A549 (cell line): ENCODE measurements around the gene RFX1. TPM values are rescaled to one million over a fixed set of nuclear protein-coding genes. Genes with fewer than 3 reads are reported as not detected.

Source experiments
- ATAC-seq, 2 experiments: fragments of 200-7000 bp in 1 of 2; fragments of >200 bp in 1 of 2; cut with Nextera tagmentation in 1 of 2; cut with Tn5 transposase in 1 of 2; 3 replicates each; pipeline versions ENCODE4 v1.8.0 to v1.9.1; 2018 to 2020; ENCODE audit warnings: mild to moderate bottlenecking in 1 of 2, moderate library complexity in 1 of 2
- CTCF ChIA-PET: fragments of 300-600 bp; sonication (Branson Sonifier 250); formaldehyde crosslinking; extraction: SDS; loops from one replicate; lab custom pipeline; 2021; ENCODE audit warnings: antibody characterized with exemption, inconsistent platforms; lab: Yijun Ruan, JAX
- POLR2A ChIA-PET: fragments of 350-600 bp; formaldehyde crosslinking; extraction: SDS; loops from one replicate; lab custom pipeline; 2021; ENCODE audit warnings: antibody characterized with exemption, inconsistent platforms; lab: Yijun Ruan, JAX
- DNase-seq, 2 experiments: peaks; one replicate each; pipeline versions ENCODE4 v3.0.0 to v3.0.0-alpha.2; 2011 to 2016; ENCODE audit warnings: low read depth in 1 of 2, low spot score in 1 of 2
- FAIRE-seq: peaks from 2 replicates; lab custom pipeline; 2011; peaks lifted over from hg19 to GRCh38; lab: Jason Lieb, UNC
- H3K27ac ChIP-seq, 2 experiments: fragments of >200 bp; sonication (Bioruptor Twin); formaldehyde crosslinking; 3 replicates each; pipeline ENCODE4 v1.5.1; 2016 to 2017
- H3K4me1 ChIP-seq: fragments of >200 bp; sonication (Bioruptor Twin); formaldehyde crosslinking; 3 replicates; pipeline ENCODE4 v1.6.1; 2016
- H3K4me2 ChIP-seq: fragments of >200 bp; sonication (Bioruptor Twin); formaldehyde crosslinking; 3 replicates; pipeline ENCODE4 v1.6.1; 2016
- H3K4me3 ChIP-seq: fragments of >200 bp; sonication (Bioruptor Twin); formaldehyde crosslinking; 3 replicates; pipeline ENCODE4 v1.5.1; 2016
- H3K9me3 ChIP-seq: fragments of >200 bp; sonication (Bioruptor Twin); formaldehyde crosslinking; 3 replicates; pipeline ENCODE4 v1.6.1; 2016
- CEBPB ChIP-seq, 2 experiments: fragments of >200 bp in 1 of 2; sonication (Bioruptor Twin) in 1 of 2; formaldehyde crosslinking in 1 of 2; IDR thresholded peaks; 2 replicates each; pipeline ENCODE4 v1.6.1; 2012 to 2016
- EHMT2 ChIP-seq: fragments of 200-600 bp; sonication (generic); IDR thresholded peaks from 2 replicates; pipeline ENCODE4 v1.6.1; 2016; ENCODE audit warnings: antibody characterized with exemption, low read depth, mild to moderate bottlenecking, moderate library complexity
- FOSB ChIP-seq: fragments of 250-450 bp; sonication (Bioruptor Pico); IDR thresholded peaks from 2 replicates; pipeline ENCODE4 v1.5.0; 2020; ENCODE audit warnings: mild to moderate bottlenecking, moderate library complexity
- HDAC2 ChIP-seq: fragments of 200-600 bp; sonication (generic); IDR thresholded peaks from 2 replicates; pipeline ENCODE4 v1.6.1; 2016
- HOXB13 ChIP-seq: fragments of 250-450 bp; sonication (Bioruptor Pico); IDR thresholded peaks from 2 replicates; pipeline ENCODE4 v1.5.0; 2020; ENCODE audit warnings: low read depth, mild to moderate bottlenecking, moderate library complexity
- JUNB ChIP-seq: fragments of >200 bp; sonication (Bioruptor Twin); formaldehyde crosslinking; IDR thresholded peaks from 2 replicates; pipeline ENCODE4 v1.6.1; 2016
- NFE2L2 ChIP-seq: fragments of 150-350 bp; conservative IDR thresholded peaks from 2 replicates; pipeline ENCODE4 v1.6.1; 2014; ENCODE audit warnings: low read length
- NPAS2 ChIP-seq: fragments of 250-450 bp; sonication (Bioruptor Pico); IDR thresholded peaks from 2 replicates; pipeline ENCODE4 v1.8.0; 2022; ENCODE audit warnings: mild to moderate bottlenecking, moderate library complexity, borderline replicate concordance
- NR3C1 ChIP-seq: fragments of >200 bp; sonication (Bioruptor Twin); formaldehyde crosslinking; IDR thresholded peaks from 3 replicates; pipeline ENCODE4 v1.6.1; 2017
- POLR2AphosphoS2 ChIP-seq: conservative IDR thresholded peaks from 2 replicates; pipeline ENCODE4 v1.6.1; 2012; ENCODE audit warnings: low read length, improper control_type of control experiment, inconsistent platforms
- RARB ChIP-seq: fragments of 250-450 bp; sonication (Bioruptor Pico); IDR thresholded peaks from 2 replicates; pipeline ENCODE4 v1.8.0; 2021; ENCODE audit warnings: mild to moderate bottlenecking, moderate library complexity
- ZSCAN20 ChIP-seq: fragments of 250-450 bp; sonication (Bioruptor Pico); IDR thresholded peaks from 2 replicates; pipeline ENCODE4 v1.8.0; 2022; ENCODE audit warnings: mild to moderate bottlenecking, moderate library complexity
- WGBS: methylation state at CpG from one replicate; pipeline ENCODE4 v1.1.6; 2017; ENCODE audit errors: missing lambda C conversion rate; 5-methylcytosine and 5-hydroxymethylcytosine counted together
- polyA plus RNA-seq, 4 experiments: library from polyadenylated mRNA; depleted of rRNA in 3 of 4; stranded (reverse); fragments of >200 nt; fragmentation: RNase III in 1 of 4; extraction: RNeasy Plus Mini Kit Qiagen cat#74134 plus additional on column Dnase treatment in 1 of 4; gene quantifications; 2 replicates in 3 of 4; 3 replicates in 1 of 4; pipeline ENCODE4 v1.2.3, GENCODE V29; 2011 to 2017
- TF ChIP-seq, protein P1 (sequence below): fragments of >200 bp; sonication (Bioruptor Twin); formaldehyde crosslinking; IDR thresholded peaks from 3 replicates; pipeline ENCODE4 v1.5.1; 2016
- TF ChIP-seq, protein P2 (sequence below): fragments of 250-450 bp; sonication (Bioruptor Pico); IDR thresholded peaks from 2 replicates; pipeline ENCODE4 v1.5.0; 2021; ENCODE audit warnings: mild to moderate bottlenecking, moderate library complexity, borderline replicate concordance
- TF ChIP-seq, protein P3 (sequence below): IDR thresholded peaks from 2 replicates; pipeline ENCODE4 v1.6.1; 2012; ENCODE audit warnings: low read depth, borderline replicate concordance
- TF ChIP-seq, protein P4 (sequence below): fragments of 250-450 bp; sonication (Bioruptor Pico); IDR thresholded peaks from 2 replicates; pipeline ENCODE4 v1.5.0; 2020; ENCODE audit warnings: low read depth, mild to moderate bottlenecking, moderate library complexity
- TF ChIP-seq, protein P5 (sequence below): IDR thresholded peaks from 2 replicates; pipeline ENCODE4 v1.6.1; 2012
- TF ChIP-seq, protein P6 (sequence below): IDR thresholded peaks from 2 replicates; pipeline ENCODE4 v1.6.1; 2012

RFX1 gene
- polyA plus RNA-seq, 2 of the 4 experiments (the other 2 are of a cell fraction), result 0.57 to 5.4 TPM

DNA sequence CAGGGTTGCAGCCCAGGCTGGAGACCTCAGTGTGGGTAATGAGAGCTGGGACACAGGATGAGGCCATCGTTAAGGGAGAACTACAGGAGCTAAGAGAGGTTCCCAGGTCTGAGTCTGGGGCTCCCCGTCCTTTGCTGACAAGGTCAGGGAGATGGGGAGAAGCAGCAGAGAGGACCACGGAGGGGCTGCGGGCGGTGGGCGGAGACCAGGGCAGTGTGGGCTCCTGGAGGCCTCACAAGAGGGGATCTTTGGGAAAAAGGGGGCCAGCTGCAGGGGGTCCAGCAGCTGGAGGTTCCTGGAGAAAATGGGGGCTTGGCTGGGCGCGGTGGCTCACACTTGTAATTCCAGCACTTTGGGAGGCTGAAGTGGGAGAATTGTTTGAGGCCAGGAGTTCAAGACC lies 16.0 kb downstream of the RFX1 start:
- TF ChIP-seq, protein P1, sequence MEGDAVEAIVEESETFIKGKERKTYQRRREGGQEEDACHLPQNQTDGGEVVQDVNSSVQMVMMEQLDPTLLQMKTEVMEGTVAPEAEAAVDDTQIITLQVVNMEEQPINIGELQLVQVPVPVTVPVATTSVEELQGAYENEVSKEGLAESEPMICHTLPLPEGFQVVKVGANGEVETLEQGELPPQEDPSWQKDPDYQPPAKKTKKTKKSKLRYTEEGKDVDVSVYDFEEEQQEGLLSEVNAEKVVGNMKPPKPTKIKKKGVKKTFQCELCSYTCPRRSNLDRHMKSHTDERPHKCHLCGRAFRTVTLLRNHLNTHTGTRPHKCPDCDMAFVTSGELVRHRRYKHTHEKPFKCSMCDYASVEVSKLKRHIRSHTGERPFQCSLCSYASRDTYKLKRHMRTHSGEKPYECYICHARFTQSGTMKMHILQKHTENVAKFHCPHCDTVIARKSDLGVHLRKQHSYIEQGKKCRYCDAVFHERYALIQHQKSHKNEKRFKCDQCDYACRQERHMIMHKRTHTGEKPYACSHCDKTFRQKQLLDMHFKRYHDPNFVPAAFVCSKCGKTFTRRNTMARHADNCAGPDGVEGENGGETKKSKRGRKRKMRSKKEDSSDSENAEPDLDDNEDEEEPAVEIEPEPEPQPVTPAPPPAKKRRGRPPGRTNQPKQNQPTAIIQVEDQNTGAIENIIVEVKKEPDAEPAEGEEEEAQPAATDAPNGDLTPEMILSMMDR, result no peak
- TF ChIP-seq, protein P2, sequence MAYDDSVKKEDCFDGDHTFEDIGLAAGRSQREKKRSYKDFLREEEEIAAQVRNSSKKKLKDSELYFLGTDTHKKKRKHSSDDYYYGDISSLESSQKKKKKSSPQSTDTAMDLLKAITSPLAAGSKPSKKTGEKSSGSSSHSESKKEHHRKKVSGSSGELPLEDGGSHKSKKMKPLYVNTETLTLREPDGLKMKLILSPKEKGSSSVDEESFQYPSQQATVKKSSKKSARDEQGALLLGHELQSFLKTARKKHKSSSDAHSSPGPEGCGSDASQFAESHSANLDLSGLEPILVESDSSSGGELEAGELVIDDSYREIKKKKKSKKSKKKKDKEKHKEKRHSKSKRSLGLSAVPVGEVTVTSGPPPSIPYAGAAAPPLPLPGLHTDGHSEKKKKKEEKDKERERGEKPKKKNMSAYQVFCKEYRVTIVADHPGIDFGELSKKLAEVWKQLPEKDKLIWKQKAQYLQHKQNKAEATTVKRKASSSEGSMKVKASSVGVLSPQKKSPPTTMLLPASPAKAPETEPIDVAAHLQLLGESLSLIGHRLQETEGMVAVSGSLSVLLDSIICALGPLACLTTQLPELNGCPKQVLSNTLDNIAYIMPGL (CRISPR knock-in tag), result no peak
- TF ChIP-seq NR3C1 (no peak), HDAC2 (no peak), NPAS2 (CRISPR knock-in tag) (no peak)
- Histone ChIP-seq H3K4me1 (no peaks in the 10 kb centered on the region), H3K4me3 (no peak overlapping the region), H3K9me3 (no peaks in the 10 kb centered on the region), H3K4me2 (no peak overlapping the region), H3K27ac (no peak overlapping the region)
- DNase-seq (no peak), ATAC-seq (no peak), FAIRE-seq (no peak)
- CTCF ChIA-PET, result interaction anchor here (1.3 kb wide), 1 partner anchor 18 kb away, joined by 3 read pairs; no protein-coding TSS in a partner anchor
- 97% methylated on average over 8 of the region's 8 CpGs for WGBS
- POLR2A ChIA-PET, result interaction anchor here (1.6 kb wide), 1 partner anchor 17 kb away, joined by 6 read pairs; the partner anchor contains the start of gene RFX1

DNA sequence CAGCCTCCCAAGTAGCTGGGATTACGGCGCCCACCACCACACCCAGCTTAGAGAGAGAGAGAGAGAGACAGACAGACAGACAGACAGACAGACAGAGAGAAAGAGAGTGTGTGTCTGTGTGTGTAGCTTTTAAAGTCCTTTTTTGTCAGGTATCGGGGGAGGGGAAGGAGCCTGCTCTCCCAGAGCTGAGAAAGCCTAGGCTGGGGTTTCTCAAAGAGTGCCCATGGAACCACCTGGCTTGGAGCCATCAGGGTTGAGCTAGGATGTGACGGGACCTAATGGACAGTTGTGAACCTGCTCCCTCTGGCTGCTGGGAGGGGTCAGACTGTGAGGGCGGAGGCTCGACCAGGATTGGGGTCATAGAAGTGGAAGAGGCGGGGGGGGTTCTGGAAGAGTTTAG lies 16.6 kb downstream of the RFX1 start:
- Histone ChIP-seq H3K27ac (no peak overlapping the region), H3K9me3 (no peaks in the 10 kb centered on the region), H3K4me3 (no peak overlapping the region), H3K4me1 (no peaks in the 10 kb centered on the region), H3K4me2 (no peak overlapping the region)
- TF ChIP-seq NFE2L2 (no peak), HOXB13 (CRISPR knock-in tag) (no peak), FOSB (CRISPR knock-in tag) (no peak), ZSCAN20 (no peak), JUNB (no peak), POLR2AphosphoS2 (no peak), RARB (CRISPR knock-in tag) (no peak), EHMT2 (no peak), CEBPB (IDR thresholded peaks at IDR 0.05) (no peak)
- TF ChIP-seq, protein P3, sequence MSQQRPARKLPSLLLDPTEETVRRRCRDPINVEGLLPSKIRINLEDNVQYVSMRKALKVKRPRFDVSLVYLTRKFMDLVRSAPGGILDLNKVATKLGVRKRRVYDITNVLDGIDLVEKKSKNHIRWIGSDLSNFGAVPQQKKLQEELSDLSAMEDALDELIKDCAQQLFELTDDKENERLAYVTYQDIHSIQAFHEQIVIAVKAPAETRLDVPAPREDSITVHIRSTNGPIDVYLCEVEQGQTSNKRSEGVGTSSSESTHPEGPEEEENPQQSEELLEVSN, result no peak
- TF ChIP-seq, protein P4, sequence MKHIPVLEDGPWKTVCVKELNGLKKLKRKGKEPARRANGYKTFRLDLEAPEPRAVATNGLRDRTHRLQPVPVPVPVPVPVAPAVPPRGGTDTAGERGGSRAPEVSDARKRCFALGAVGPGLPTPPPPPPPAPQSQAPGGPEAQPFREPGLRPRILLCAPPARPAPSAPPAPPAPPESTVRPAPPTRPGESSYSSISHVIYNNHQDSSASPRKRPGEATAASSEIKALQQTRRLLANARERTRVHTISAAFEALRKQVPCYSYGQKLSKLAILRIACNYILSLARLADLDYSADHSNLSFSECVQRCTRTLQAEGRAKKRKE (CRISPR knock-in tag), result no peak
- TF ChIP-seq, protein P5, sequence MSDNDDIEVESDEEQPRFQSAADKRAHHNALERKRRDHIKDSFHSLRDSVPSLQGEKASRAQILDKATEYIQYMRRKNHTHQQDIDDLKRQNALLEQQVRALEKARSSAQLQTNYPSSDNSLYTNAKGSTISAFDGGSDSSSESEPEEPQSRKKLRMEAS, result no peak
- TF ChIP-seq, protein P6, sequence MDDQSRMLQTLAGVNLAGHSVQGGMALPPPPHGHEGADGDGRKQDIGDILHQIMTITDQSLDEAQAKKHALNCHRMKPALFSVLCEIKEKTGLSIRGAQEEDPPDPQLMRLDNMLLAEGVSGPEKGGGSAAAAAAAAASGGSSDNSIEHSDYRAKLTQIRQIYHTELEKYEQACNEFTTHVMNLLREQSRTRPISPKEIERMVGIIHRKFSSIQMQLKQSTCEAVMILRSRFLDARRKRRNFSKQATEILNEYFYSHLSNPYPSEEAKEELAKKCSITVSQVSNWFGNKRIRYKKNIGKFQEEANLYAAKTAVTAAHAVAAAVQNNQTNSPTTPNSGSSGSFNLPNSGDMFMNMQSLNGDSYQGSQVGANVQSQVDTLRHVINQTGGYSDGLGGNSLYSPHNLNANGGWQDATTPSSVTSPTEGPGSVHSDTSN, result no peak
- no peak for FAIRE-seq
- CTCF ChIA-PET, result interaction anchor here (1.3 kb wide), 1 partner anchor 18 kb away, joined by 3 read pairs; no protein-coding TSS in a partner anchor
- POLR2A ChIA-PET, result interaction anchor here (1.6 kb wide), 1 partner anchor 17 kb away, joined by 6 read pairs; the partner anchor contains the start of gene RFX1
- no peak for DNase-seq
- 100% methylated on average over 5 of the region's 7 CpGs for WGBS
- ATAC-seq, result no peak
